VCaP (cell line): Measurements from ENCODE around the gene INSC.
A peak's percentile ranks its signal among the peaks of the same experiment; 100 is the strongest.

Source experiments
- H3K27ac ChIP-seq: fragments of 450-650 bp; 2 replicates; pipeline ENCODE4 v1.5.1; 2017
- TF ChIP-seq, protein P1 (sequence below): fragments of 450-650 bp; conservative IDR thresholded peaks from 2 replicates; pipeline ENCODE4 v1.5.1; 2017; ENCODE audit warnings: mild to moderate bottlenecking, moderate library complexity

INSC gene

DNA sequence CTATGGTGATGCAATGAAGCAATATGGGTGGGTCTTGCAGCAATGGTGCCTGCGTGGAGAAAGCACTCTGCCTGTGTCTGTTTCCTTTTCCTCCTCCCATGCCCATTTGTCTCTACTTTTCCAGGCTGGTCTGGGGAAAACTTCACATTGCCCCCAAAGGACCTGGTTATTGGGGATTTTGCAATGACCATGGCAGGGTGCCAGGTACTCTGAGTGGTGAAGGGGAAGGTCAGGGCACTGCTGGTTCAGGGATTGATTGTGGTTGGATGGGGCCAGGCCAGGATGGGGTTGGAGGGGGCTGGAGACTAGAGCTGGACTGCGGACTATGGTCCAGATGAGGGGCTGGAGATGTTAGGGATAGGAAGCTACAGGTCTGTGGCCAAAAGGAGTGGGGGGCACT lies 92.1 kb downstream of the INSC start:
- TF ChIP-seq, protein P1, sequence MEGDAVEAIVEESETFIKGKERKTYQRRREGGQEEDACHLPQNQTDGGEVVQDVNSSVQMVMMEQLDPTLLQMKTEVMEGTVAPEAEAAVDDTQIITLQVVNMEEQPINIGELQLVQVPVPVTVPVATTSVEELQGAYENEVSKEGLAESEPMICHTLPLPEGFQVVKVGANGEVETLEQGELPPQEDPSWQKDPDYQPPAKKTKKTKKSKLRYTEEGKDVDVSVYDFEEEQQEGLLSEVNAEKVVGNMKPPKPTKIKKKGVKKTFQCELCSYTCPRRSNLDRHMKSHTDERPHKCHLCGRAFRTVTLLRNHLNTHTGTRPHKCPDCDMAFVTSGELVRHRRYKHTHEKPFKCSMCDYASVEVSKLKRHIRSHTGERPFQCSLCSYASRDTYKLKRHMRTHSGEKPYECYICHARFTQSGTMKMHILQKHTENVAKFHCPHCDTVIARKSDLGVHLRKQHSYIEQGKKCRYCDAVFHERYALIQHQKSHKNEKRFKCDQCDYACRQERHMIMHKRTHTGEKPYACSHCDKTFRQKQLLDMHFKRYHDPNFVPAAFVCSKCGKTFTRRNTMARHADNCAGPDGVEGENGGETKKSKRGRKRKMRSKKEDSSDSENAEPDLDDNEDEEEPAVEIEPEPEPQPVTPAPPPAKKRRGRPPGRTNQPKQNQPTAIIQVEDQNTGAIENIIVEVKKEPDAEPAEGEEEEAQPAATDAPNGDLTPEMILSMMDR = no peak
- no peak overlapping the region for H3K27ac ChIP-seq

GRCh38 chr11:15208378-15209222 lies 93.9 kb downstream of the INSC start:
- TF ChIP-seq, protein P1 = peak; percentile 87
- H3K27ac ChIP-seq = no peak overlapping the region

DNA sequence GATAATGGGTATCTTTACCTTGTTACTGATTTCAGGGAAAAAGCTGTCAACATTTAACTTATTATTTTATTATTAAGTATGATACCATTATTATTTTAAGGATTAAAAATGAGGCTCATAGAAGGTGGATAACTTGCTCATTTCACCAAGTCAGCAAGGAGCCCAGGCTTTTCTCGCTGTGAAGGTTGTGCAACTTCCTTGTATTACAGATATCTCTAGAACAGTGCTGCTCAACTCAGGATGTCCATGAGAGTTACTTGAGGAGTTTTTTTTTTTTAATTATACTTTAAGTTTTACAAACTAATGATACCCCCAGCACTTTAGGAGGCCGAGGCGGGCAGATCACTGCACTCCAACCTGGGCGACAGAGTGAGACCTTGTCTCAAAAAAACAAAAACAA lies 98.2 kb downstream of the INSC start:
- no peak overlapping the region for H3K27ac ChIP-seq
- TF ChIP-seq, protein P1 = no peak

GRCh38 chr11:15213471-15214231 lies 98.9 kb downstream of the INSC start:
- no peak overlapping the region for H3K27ac ChIP-seq
- TF ChIP-seq, protein P1 = no peak

DNA sequence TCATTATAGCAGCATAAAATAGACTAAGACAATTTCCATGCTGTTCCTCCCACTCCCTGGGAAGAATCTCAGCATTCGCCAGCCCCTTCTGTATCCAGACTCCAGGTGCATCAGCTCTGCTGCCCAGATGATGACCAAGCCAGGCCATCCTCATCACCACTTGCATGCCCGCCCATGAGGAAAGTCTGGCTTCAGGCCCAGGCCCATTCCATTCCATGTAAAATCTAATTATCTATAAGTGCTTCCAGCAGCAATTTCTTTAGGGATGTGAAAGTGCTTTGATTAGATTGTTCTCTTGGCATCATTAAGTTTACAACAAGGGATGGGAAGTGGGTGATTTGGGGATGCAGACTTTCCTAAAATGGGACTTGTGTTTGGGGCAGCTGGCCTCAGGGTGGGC lies 100.3 kb downstream of the INSC start:
- TF ChIP-seq, protein P1 = no peak

GRCh38 chr11:15216678-15217077 lies 102.0 kb downstream of the INSC start:
- TF ChIP-seq, protein P1 = peak; percentile 35; the same call in 1 of the 2 replicates
- H3K27ac ChIP-seq = no peak overlapping the region

More for the DNA sequence above, 100.3 kb downstream of the INSC start:
- no peak overlapping the region for H3K27ac ChIP-seq

GRCh38 chr11:15217416-15217815 lies 102.7 kb downstream of the INSC start:
- TF ChIP-seq, protein P1 = no peak
- no peak overlapping the region for H3K27ac ChIP-seq
